Hepatocyte (in vitro differentiated cells): ENCODE data around the gene PDSS2. TPM values are rescaled to one million over a fixed set of nuclear protein-coding genes. Genes with fewer than 3 reads are reported as not detected.

ENCODE experiments used
- DNase-seq: peaks from one replicate; pipeline ENCODE4 v3.0.0-alpha.2; 2016; ENCODE audit warnings: low spot score
- H2AFZ ChIP-seq: fragments of 200-600 bp; sonication (generic); 2 replicates; pipeline ENCODE4 v1.6.0; 2016; ENCODE audit warnings: antibody characterized with exemption, mild to moderate bottlenecking
- H3K27ac ChIP-seq: fragments of 200-600 bp; sonication (generic); 2 replicates; pipeline ENCODE4 v1.5.1; 2016; ENCODE audit warnings: mild to moderate bottlenecking
- H3K27me3 ChIP-seq: fragments of 200-600 bp; sonication (generic); 2 replicates; pipeline ENCODE4 v1.6.1; 2016
- H3K36me3 ChIP-seq: fragments of 200-600 bp; sonication (generic); replicated peaks from 2 replicates; pipeline ENCODE4 v1.5.1; 2016; ENCODE audit warnings: low read depth; ENCODE audit not compliant: insufficient read depth
- H3K4me1 ChIP-seq: fragments of 200-600 bp; sonication (generic); 2 replicates; pipeline ENCODE4 v1.5.1; 2016; ENCODE audit warnings: mild to moderate bottlenecking, moderate library complexity; ENCODE audit not compliant: insufficient read depth
- H3K4me2 ChIP-seq: fragments of 200-600 bp; sonication (generic); 2 replicates; pipeline ENCODE4 v1.6.0; 2016
- H3K4me3 ChIP-seq: fragments of 200-600 bp; sonication (generic); 2 replicates; pipeline ENCODE4 v1.5.1; 2016; ENCODE audit warnings: mild to moderate bottlenecking
- H3K79me2 ChIP-seq: fragments of 200-600 bp; sonication (generic); 2 replicates; pipeline ENCODE4 v1.6.0; 2017; ENCODE audit warnings: mild to moderate bottlenecking
- H3K9me2 ChIP-seq: fragments of 200-600 bp; sonication (generic); replicated peaks from 2 replicates; pipeline ENCODE4 v1.6.0; 2017; ENCODE audit warnings: mild to moderate bottlenecking; ENCODE audit not compliant: insufficient read depth
- H3K9me3 ChIP-seq: fragments of 200-600 bp; sonication (generic); 2 replicates; pipeline ENCODE4 v1.5.1; 2016; ENCODE audit warnings: low read depth, mild to moderate bottlenecking
- H4K20me1 ChIP-seq: fragments of 200-600 bp; sonication (generic); 2 replicates; pipeline ENCODE4 v1.6.0; 2016; ENCODE audit warnings: mild to moderate bottlenecking; ENCODE audit not compliant: insufficient read depth, poor library complexity, severe bottlenecking
- CTCF ChIP-seq: fragments of 200-600 bp; sonication (generic); IDR thresholded peaks from 2 replicates; pipeline ENCODE4 v1.5.1; 2016; ENCODE audit warnings: antibody characterized with exemption, mild to moderate bottlenecking; ENCODE audit not compliant: poor library complexity
- EZH2 ChIP-seq: fragments of 200-600 bp; sonication (generic); IDR thresholded peaks from 2 replicates; pipeline ENCODE4 v1.6.1; 2016; ENCODE audit warnings: antibody characterized with exemption, mild to moderate bottlenecking, borderline replicate concordance
- EZH2phosphoT487 ChIP-seq: fragments of 200-600 bp; sonication (generic); IDR thresholded peaks from one replicate; pipeline ENCODE4 v1.6.1; 2018; ENCODE audit warnings: antibody characterized with exemption, mild to moderate bottlenecking, low read depth, moderate library complexity; ENCODE audit not compliant: unreplicated experiment, severe bottlenecking
- WGBS: methylation state at CpG from one replicate; pipeline ENCODE4 v1.1.6; 2016; ENCODE audit warnings: low lambda C conversion rate; ENCODE audit errors: missing lambda C conversion rate; 5-methylcytosine and 5-hydroxymethylcytosine counted together
- polyA plus RNA-seq: library from polyadenylated mRNA; unstranded; fragments of >200 nt; fragmentation: Nextera tagmentation; extraction: Ambion mirVana; gene quantifications from 2 replicates; pipeline ENCODE4 v1.2.1, GENCODE V29; 2016
- small RNA-seq: library from RNA; depleted of rRNA; stranded (forward); fragments of <200 nt; gene quantifications from one replicate; pipeline ENCODE3, GENCODE V24; 2014
- total RNA-seq: library from RNA; depleted of rRNA; stranded (reverse); fragments of >200 nt; gene quantifications from 2 replicates; pipeline ENCODE4 v1.2.3, GENCODE V29; 2014

PDSS2 gene
- total and polyA plus RNA-seq, 2 experiments from 2014 or later = 15.3 to 18.2 TPM

- Histone ChIP-seq H3K4me3 (no peak overlapping the region), H4K20me1 (no peaks in the 10 kb centered on the region), H3K9me3 (no peaks in the 10 kb centered on the region), H3K36me3 (no peaks in the 10 kb centered on the region), H3K4me2 (no peak overlapping the region), H3K4me1 (no peaks in the 10 kb centered on the region), H3K27ac (no peak overlapping the region), H3K79me2 (peaks cover 9% of the 10 kb centered on the region), H3K27me3 (no peaks in the 10 kb centered on the region), H3K9me2 (no peaks in the 10 kb centered on the region), H2AFZ (no peak overlapping the region)
- no peak for DNase-seq
- WGBS = 89% methylated on average over 7 of the region's 7 CpGs
- no peak for TF ChIP-seq CTCF
- no peak for TF ChIP-seq EZH2
- TF ChIP-seq EZH2phosphoT487 = no peak
These were observed 353.8 kb downstream of the PDSS2 start for GRCh38 chr6:107105511-107106116.

- no peak for TF ChIP-seq EZH2
- TF ChIP-seq CTCF = no peak
- TF ChIP-seq EZH2phosphoT487 = no peak
These were observed 356.3 kb downstream of the PDSS2 start for GRCh38 chr6:107103082-107103481.

More at GRCh38 chr6:107103082-107103481, 356.3 kb downstream of the PDSS2 start:
- H3K9me2 ChIP-seq = no peaks in the 10 kb centered on the region
- no peaks in the 10 kb centered on the region for H3K4me1 ChIP-seq
- H3K4me3 ChIP-seq = no peak overlapping the region
- no peaks in the 10 kb centered on the region for H3K27me3 ChIP-seq
- peaks cover 5% of the 10 kb centered on the region for H3K79me2 ChIP-seq
- 92% methylated on average over 6 of the region's 6 CpGs for WGBS
- no peaks in the 10 kb centered on the region for H3K36me3 ChIP-seq
- no peak overlapping the region for H3K27ac ChIP-seq
- H2AFZ ChIP-seq = no peak overlapping the region
- no peak for DNase-seq
- H3K9me3 ChIP-seq = no peaks in the 10 kb centered on the region
- no peak overlapping the region for H3K4me2 ChIP-seq
- no peaks in the 10 kb centered on the region for H4K20me1 ChIP-seq

Small RNAs within 50 kb of the gene (small RNA-seq; reads per million reads assigned to genes)
- gene AL591516.1 (not detected), gene RNU6-1299P (not detected)

Other genes starting within 250 kb of the PDSS2 start
- 2.1 and 3.4 TPM in 2 replicates for gene SOBP, start 30.6 kb upstream of the PDSS2 start, total RNA-seq
- 2.2 and 2.5 TPM in 2 replicates for gene SOBP, start 30.6 kb upstream of the PDSS2 start, polyA plus RNA-seq